Measurements from ENCODE around the gene PDGFB. TPM values are rescaled to one million over a fixed set of nuclear protein-coding genes. Genes with fewer than 3 reads are reported as not detected.
A peak's percentile ranks its signal among the peaks of the same experiment; 100 is the strongest.

Gene PDGFB
- total and polyA plus RNA-seq, 7 experiments from 2014 or later: 0.56 to 9.5 (median 2.3) TPM

DNA sequence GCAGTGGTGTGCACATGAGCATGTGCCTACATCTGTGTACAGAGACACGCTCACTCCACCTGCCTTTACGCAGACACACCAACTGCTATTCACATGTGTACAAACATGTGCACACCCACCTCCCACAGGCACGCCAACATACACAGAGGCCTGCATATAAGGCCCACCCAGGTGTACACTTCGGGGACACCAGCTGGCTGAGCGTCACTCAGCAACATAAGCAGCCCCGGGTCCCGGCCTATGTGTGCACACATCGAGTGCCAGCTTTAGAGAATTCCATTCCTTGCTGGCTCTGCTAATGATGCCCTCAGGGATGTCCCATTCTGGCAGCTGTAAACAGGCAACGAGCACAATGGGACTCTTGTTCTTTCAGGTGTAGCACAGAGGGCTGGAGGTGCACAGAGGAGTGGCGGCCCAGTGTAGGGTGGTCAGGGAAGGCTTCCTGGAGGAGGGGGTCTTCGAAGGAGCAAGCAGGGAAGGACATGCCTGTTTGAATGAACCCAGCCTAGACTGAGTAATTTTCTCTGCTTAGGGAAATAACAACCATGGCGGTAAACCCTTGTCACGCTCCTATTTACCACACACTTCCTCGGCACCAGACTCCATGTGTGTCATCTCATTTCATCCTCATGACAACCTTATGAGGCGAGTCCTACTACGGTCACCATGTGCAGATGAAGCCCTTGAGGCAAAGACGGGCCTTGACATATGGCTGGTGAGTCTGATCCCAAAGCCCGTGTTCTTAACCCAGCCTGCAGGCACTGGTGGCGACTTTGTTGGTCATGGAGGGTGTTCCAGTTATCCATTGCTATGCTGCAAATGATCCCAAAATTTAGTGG, 39.6 kb upstream of the PDGFB start:
- Mint-ChIP-seq H3K4me3 (peak overlapping the region in 2 of 10 donors; percentile 20 to 45), H3K27me3 (peaks cover 0 to 5% (median 0%) of the 10 kb centered on the region in 5 donors), H3K9me3 (peaks cover 0 to 16% (median 5%) of the 10 kb centered on the region in 11 donors), H3K4me1 (peaks cover 0 to 10% (median 5%) of the 10 kb centered on the region in 7 donors), H3K36me3 (peaks cover 0 to 3% (median 0%) of the 10 kb centered on the region in 5 donors), H3K27ac (no peak overlapping the region)
- Histone ChIP-seq H3K27me3 (ENCODE audit: control insufficient read depth in 2 of 2, insufficient read depth in 2 of 2, low read length in 2 of 2) (peaks cover 0 to 2% of the 10 kb centered on the region in 2 donors), H3K36me3 (ENCODE audit: control insufficient read depth in 2 of 3, insufficient read depth in 3 of 3, low read length in 3 of 3) (no peaks in the 10 kb centered on the region), H3K4me1 (ENCODE audit: control insufficient read depth in 2 of 2, insufficient read depth in 2 of 2, low read length in 2 of 2) (no peaks in the 10 kb centered on the region), H3K27ac (ENCODE audit: low read depth, low read length) (no peak overlapping the region), H3K9me3 (ENCODE audit: control insufficient read depth in 2 of 3, low read length in 3 of 3) (peaks cover 0 to 7% (median 0%) of the 10 kb centered on the region in 3 experiments), H3K4me3 (ENCODE audit: low read length) (no peak overlapping the region)
- DNase-seq: no peak
- CTCF ChIA-PET: no interaction called here
- POLR2A ChIA-PET: interaction anchor here (0.8 kb wide), 1 partner anchor 621 kb away, joined by 3 read pairs; no protein-coding TSS in a partner anchor
- no peak for ATAC-seq
- intact Hi-C loops (cut with micrococcal nuclease): no loop called here

DNA sequence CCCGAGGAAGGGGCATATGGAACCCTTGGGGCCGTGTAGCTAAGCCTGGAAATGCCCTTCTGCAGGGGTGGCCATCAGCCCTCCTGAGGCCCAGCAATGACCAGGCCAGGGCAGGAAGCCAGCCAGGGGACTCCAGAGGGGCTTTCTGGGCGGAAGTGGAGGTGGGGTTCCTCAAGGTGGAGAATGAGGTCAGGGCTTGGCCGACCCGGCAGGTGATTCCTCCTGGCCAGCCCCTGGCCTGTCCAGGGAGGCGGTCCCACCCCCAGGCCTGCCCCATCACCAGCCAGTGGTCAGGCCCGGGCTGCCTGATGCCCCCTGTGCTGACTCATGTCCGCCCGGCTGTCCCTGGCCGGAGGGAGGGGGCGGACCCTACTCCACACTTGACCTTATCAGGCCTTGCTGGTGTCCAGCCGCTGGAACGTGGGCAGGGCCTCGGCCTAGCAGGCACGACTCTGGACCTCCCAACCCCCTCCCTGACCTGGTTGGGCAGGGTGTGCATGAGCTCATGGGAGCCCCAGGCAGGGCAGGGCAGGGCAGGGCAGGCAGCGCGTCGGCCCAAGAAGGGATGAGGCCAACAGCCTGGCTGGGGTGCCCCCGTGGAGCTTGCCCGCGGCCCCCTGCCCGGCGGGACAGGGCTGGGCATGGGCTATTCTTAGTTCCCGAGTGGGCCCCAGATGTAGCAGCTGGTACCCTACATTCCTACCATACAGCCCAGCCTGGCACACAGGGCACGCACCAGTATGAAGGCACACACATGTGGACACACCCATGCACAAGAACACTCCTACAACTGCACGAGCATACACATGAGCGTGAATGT, 38.8 kb upstream of the PDGFB start:
- ATAC-seq: no peak

DNA sequence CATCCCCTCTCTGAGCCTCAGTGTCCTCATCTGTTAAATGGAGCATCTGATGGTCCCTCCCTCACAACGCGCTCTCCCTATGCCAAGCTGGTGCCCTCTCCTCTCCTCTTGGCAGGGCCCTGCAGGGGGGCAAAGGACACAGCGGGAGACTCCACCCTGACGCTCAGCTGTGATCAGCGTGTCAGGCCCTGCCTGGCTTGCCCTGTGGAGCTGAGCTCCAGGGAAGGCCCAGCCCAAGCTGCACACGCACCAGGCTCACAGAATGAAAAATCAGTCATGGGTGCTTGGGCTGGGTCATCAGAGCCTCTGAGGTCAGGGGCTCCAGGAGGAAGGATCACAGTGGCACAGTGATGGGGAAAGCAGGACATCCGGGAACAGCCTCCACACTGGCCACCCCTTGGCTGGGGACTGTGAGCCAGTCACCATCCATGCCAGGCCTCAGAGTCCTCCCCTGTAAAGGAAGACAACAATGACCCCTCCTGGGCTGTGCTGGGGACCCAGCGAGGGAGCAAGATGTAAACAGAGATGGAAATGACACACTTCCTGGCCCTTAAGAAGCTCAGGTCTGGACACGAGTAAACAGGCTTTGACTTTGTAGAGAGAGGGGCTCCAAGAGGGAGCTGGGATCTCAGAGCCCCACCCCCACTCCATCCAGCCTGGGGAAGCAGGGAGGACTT, 38.0 kb upstream of the PDGFB start:
- Mint-ChIP-seq H3K4me1 (peaks cover 0 to 10% (median 5%) of the 10 kb centered on the region in 7 donors), H3K27ac (no peak overlapping the region), H3K36me3 (peaks cover 0 to 3% (median 0%) of the 10 kb centered on the region in 5 donors), H3K9me3 (peaks cover 0 to 16% (median 5%) of the 10 kb centered on the region in 11 donors), H3K27me3 (peaks cover 0 to 10% (median 0%) of the 10 kb centered on the region in 5 donors), H3K4me3 (no peak overlapping the region)
- no peak for DNase-seq
- peak; percentile 28 for ATAC-seq
- H3K27ac ChIP-seq (ENCODE audit: low read depth, low read length): no peak overlapping the region
- POLR2A ChIA-PET: no interaction called here
- intact Hi-C loops (cut with micrococcal nuclease): no loop called here
- H3K4me3 ChIP-seq (ENCODE audit: low read length): no peak overlapping the region
- H3K9me3 ChIP-seq (ENCODE audit: control insufficient read depth in 2 of 3, low read length in 3 of 3): peaks cover 0 to 7% (median 0%) of the 10 kb centered on the region in 3 experiments
- H3K36me3 ChIP-seq (ENCODE audit: control insufficient read depth in 2 of 3, insufficient read depth in 3 of 3, low read length in 3 of 3): no peaks in the 10 kb centered on the region
- CTCF ChIA-PET: no interaction called here
- no peaks in the 10 kb centered on the region for H3K4me1 ChIP-seq (ENCODE audit: control insufficient read depth in 2 of 2, insufficient read depth in 2 of 2, low read length in 2 of 2)
- peaks cover 0 to 2% of the 10 kb centered on the region in 2 donors for H3K27me3 ChIP-seq (ENCODE audit: control insufficient read depth in 2 of 2, insufficient read depth in 2 of 2, low read length in 2 of 2)

More for the DNA sequence above, 38.8 kb upstream of the PDGFB start:
- ChIA-PET POLR2A (no interaction called here), CTCF (no interaction called here)
- Histone ChIP-seq H3K9me3 (ENCODE audit: control insufficient read depth in 2 of 3, low read length in 3 of 3) (peaks cover 0 to 7% (median 0%) of the 10 kb centered on the region in 3 experiments), H3K4me3 (ENCODE audit: low read length) (no peak overlapping the region), H3K36me3 (ENCODE audit: control insufficient read depth in 2 of 3, insufficient read depth in 3 of 3, low read length in 3 of 3) (no peaks in the 10 kb centered on the region), H3K27ac (ENCODE audit: low read depth, low read length) (no peak overlapping the region), H3K4me1 (ENCODE audit: control insufficient read depth in 2 of 2, insufficient read depth in 2 of 2, low read length in 2 of 2) (no peaks in the 10 kb centered on the region), H3K27me3 (ENCODE audit: control insufficient read depth in 2 of 2, insufficient read depth in 2 of 2, low read length in 2 of 2) (peaks cover 0 to 2% of the 10 kb centered on the region in 2 donors)
- Mint-ChIP-seq H3K36me3 (peaks cover 0 to 3% (median 0%) of the 10 kb centered on the region in 5 donors), H3K9me3 (peaks cover 0 to 16% (median 5%) of the 10 kb centered on the region in 11 donors), H3K4me1 (peaks cover 0 to 10% (median 5%) of the 10 kb centered on the region in 7 donors), H3K27me3 (peaks cover 0 to 10% (median 0%) of the 10 kb centered on the region in 5 donors), H3K4me3 (peak overlapping the region in 1 of 10 donors; percentile 20), H3K27ac (no peak overlapping the region)
- DNase-seq: no peak
- intact Hi-C loops (cut with micrococcal nuclease): no loop called here

DNA sequence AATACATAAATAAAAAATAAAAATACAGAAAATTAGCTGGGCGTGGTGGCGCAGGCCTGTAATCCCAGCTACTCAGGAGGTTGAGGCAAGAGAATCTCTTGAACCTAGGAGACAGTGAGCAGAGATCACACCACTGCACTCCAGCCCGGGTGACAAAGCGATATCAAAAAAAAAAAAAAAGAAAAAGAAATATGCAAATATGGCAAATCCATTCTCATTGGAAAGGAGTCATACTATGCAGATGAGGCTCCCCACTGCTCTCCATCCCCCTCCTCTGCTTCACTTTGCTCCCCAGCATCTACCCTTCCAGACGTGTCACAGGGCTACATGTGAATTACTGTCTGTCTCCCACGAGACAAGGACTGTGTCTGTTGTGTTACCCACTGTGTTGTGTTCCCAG, 36.3 kb upstream of the PDGFB start:
- H3K27me3 Mint-ChIP-seq: peaks cover 0 to 18% (median 5%) of the 10 kb centered on the region in 5 donors
- Histone ChIP-seq H3K4me3 (ENCODE audit: low read length) (no peak overlapping the region), H3K4me1 (ENCODE audit: control insufficient read depth in 2 of 2, insufficient read depth in 2 of 2, low read length in 2 of 2) (no peaks in the 10 kb centered on the region), H3K9me3 (ENCODE audit: control insufficient read depth in 2 of 3, low read length in 3 of 3) (peaks cover 0 to 7% (median 0%) of the 10 kb centered on the region in 3 experiments), H3K27me3 (ENCODE audit: control insufficient read depth in 2 of 2, insufficient read depth in 2 of 2, low read length in 2 of 2) (peaks cover 0 to 2% of the 10 kb centered on the region in 2 donors), H3K36me3 (ENCODE audit: control insufficient read depth in 2 of 3, insufficient read depth in 3 of 3, low read length in 3 of 3) (no peaks in the 10 kb centered on the region), H3K27ac (ENCODE audit: low read depth, low read length) (no peak overlapping the region)
- peaks cover 0 to 22% (median 6%) of the 10 kb centered on the region in 11 donors for H3K9me3 Mint-ChIP-seq
- peaks cover 0 to 4% (median 0%) of the 10 kb centered on the region in 7 donors for H3K4me1 Mint-ChIP-seq
- no peak overlapping the region for H3K27ac Mint-ChIP-seq
- POLR2A ChIA-PET: no interaction called here
- CTCF ChIA-PET: interaction anchor here (0.8 kb wide), 1 partner anchor 110 kb away, joined by 3 read pairs; no protein-coding TSS in a partner anchor
- ATAC-seq: no peak
- intact Hi-C loops (cut with micrococcal nuclease): no loop called here
- peaks cover 0 to 3% (median 0%) of the 10 kb centered on the region in 5 donors for H3K36me3 Mint-ChIP-seq
- DNase-seq: no peak
- H3K4me3 Mint-ChIP-seq: no peak overlapping the region

DNA sequence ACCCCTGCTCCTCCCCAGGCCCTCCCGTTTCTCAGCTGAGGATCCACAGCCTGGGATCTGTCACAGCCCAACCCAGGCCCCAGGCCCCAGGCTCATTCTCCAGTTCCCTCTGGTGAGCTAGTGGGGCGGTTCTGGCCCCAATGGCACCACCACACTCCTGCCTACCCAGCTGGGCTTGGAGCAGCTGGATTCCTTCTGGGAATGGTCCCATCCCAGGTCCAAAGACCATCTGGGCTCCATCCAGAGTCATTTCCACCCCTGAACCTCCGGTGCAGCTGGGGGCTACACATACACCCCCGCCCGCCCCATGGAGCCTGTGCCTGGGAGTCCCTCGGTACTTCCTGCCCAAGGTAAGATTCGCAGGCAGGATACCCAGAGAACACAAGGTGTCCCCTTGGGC, 35.5 kb upstream of the PDGFB start:
- DNase-seq (no peak), ATAC-seq (no peak)
- H3K27me3 ChIP-seq (ENCODE audit: control insufficient read depth in 2 of 2, insufficient read depth in 2 of 2, low read length in 2 of 2): peaks cover 0 to 2% of the 10 kb centered on the region in 2 donors
- H3K27ac Mint-ChIP-seq: no peak overlapping the region
- H3K9me3 ChIP-seq (ENCODE audit: control insufficient read depth in 2 of 3, low read length in 3 of 3): peaks cover 0 to 7% (median 0%) of the 10 kb centered on the region in 3 experiments
- ChIA-PET POLR2A (no interaction called here), CTCF (no interaction called here)
- no peaks in the 10 kb centered on the region for H3K36me3 ChIP-seq (ENCODE audit: control insufficient read depth in 2 of 3, insufficient read depth in 3 of 3, low read length in 3 of 3)
- H3K4me1 ChIP-seq (ENCODE audit: control insufficient read depth in 2 of 2, insufficient read depth in 2 of 2, low read length in 2 of 2): no peaks in the 10 kb centered on the region
- no peak overlapping the region for H3K4me3 ChIP-seq (ENCODE audit: low read length)
- peaks cover 0 to 18% (median 5%) of the 10 kb centered on the region in 5 donors for H3K27me3 Mint-ChIP-seq
- H3K36me3 Mint-ChIP-seq: no peaks in the 10 kb centered on the region
- no peaks in the 10 kb centered on the region for H3K4me1 Mint-ChIP-seq
- intact Hi-C loops (cut with micrococcal nuclease): no loop called here
- peaks cover 0 to 16% (median 3%) of the 10 kb centered on the region in 11 donors for H3K9me3 Mint-ChIP-seq
- H3K27ac ChIP-seq (ENCODE audit: low read depth, low read length): no peak overlapping the region
- no peak overlapping the region for H3K4me3 Mint-ChIP-seq

DNA sequence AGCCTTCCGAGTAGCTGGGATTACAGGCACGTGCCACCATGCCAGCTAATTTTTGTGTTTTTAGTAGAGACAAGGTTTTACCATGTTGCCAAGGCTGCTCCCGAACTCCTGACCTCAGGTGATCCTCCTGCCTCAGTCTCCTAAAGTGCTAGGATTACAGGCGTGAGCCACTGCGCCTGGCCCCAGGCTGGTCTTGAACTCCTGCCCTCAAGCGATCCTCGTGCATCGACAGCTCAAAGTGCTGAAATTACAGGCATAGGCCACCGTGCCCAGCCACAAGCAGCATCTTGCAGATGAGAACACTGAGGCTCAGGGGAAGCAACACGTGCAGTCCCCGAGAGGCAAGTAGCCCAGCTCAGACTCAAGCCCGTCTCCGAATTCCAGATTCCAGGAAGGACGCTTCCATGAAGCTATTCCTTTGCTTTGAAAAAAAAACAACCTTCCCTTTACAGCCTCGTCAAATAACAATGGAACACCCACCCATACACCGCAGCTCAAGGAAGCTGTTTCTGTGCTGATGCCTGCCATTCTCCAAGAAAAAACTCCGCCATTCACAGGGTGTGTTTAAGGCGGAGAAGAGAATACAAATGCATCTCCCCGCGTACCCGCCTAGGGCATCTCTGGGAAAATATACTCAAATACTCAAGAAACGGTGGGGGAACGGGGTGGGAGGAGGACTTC, 34.5 kb upstream of the PDGFB start:
- Mint-ChIP-seq H3K9me3 (peaks cover 0 to 7% (median under 1%) of the 10 kb centered on the region in 11 donors), H3K4me3 (no peak overlapping the region), H3K4me1 (no peaks in the 10 kb centered on the region), H3K27me3 (peaks cover 0 to 18% (median 5%) of the 10 kb centered on the region in 5 donors), H3K27ac (no peak overlapping the region), H3K36me3 (no peaks in the 10 kb centered on the region)
- H3K4me1 ChIP-seq (ENCODE audit: control insufficient read depth in 2 of 2, insufficient read depth in 2 of 2, low read length in 2 of 2): no peaks in the 10 kb centered on the region
- intact Hi-C loops (cut with micrococcal nuclease): no loop called here
- H3K9me3 ChIP-seq (ENCODE audit: control insufficient read depth in 2 of 3, low read length in 3 of 3): no peaks in the 10 kb centered on the region
- H3K4me3 ChIP-seq (ENCODE audit: low read length): no peak overlapping the region
- H3K36me3 ChIP-seq (ENCODE audit: control insufficient read depth in 2 of 3, insufficient read depth in 3 of 3, low read length in 3 of 3): no peaks in the 10 kb centered on the region
- CTCF ChIA-PET: no interaction called here
- POLR2A ChIA-PET: no interaction called here
- DNase-seq: no peak
- H3K27ac ChIP-seq (ENCODE audit: low read depth, low read length): no peak overlapping the region
- H3K27me3 ChIP-seq (ENCODE audit: control insufficient read depth in 2 of 2, insufficient read depth in 2 of 2, low read length in 2 of 2): peaks cover 0 to 2% of the 10 kb centered on the region in 2 donors
- ATAC-seq: no peak

Data from naive thymus-derived CD4-positive, alpha-beta T cell (primary cell).